Endothelial cell of umbilical vein (primary cell): Measurements from ENCODE around the gene RRP1B.

Experiments used
- CTCF ChIP-seq, 2 donors: IDR thresholded peaks; 1 replicate in 1 of 2; 2 replicates in 1 of 2; pipeline ENCODE4 v1.5.1; 2011; ENCODE audit warnings: low read length in 2 of 2, mild to moderate bottlenecking in 2 of 2, moderate library complexity in 2 of 2, control low read depth in 1 of 2, inconsistent platforms in 1 of 2, low read depth in 1 of 2; ENCODE audit not compliant: insufficient read depth in 1 of 2; ENCODE audit errors: extremely low read depth in 1 of 2
- EZH2 ChIP-seq: IDR thresholded peaks from 2 replicates; pipeline ENCODE4 v1.6.1; 2012; ENCODE audit warnings: borderline replicate concordance, low read depth, mild to moderate bottlenecking, moderate library complexity, low read length, inconsistent platforms; ENCODE audit not compliant: severe bottlenecking
- FOS ChIP-seq: IDR thresholded peaks from 2 replicates; pipeline ENCODE4 v1.6.1; 2011; ENCODE audit warnings: mild to moderate bottlenecking, low read length, moderate library complexity, borderline replicate concordance; ENCODE audit not compliant: insufficient read depth
- GATA2 ChIP-seq: IDR thresholded peaks from 2 replicates; pipeline ENCODE4 v1.7.0; 2011; ENCODE audit warnings: low read depth, mild to moderate bottlenecking, moderate library complexity, mixed read lengths, low read length; ENCODE audit not compliant: insufficient read length, insufficient read depth
- JUN ChIP-seq: IDR thresholded peaks from 2 replicates; pipeline ENCODE4 v1.6.1; 2011; ENCODE audit warnings: borderline replicate concordance, low read depth; ENCODE audit not compliant: insufficient read length, insufficient read depth
- MAX ChIP-seq: IDR thresholded peaks from 2 replicates; pipeline ENCODE4 v1.6.1; 2011; ENCODE audit not compliant: insufficient read depth, insufficient read length
- MYC ChIP-seq: IDR thresholded peaks from one replicate; pipeline ENCODE4 v1.6.1; 2011; ENCODE audit warnings: mild to moderate bottlenecking, low read depth, low read length
- POLR2A ChIP-seq: IDR thresholded peaks from 2 replicates; pipeline ENCODE4 v1.6.1; 2012; ENCODE audit warnings: low read depth, mild to moderate bottlenecking, control low read depth, low read length
- POLR2AphosphoS5 ChIP-seq: IDR thresholded peaks from 2 replicates; pipeline ENCODE4 v1.6.1; 2012; ENCODE audit warnings: low read depth, mild to moderate bottlenecking, control low read depth, low read length, moderate library complexity; ENCODE audit not compliant: insufficient read depth

GRCh38 chr21:43718872-43719747 lies 59.8 kb downstream of the RRP1B start, which contains the start of gene PDXK:
- no peak for TF ChIP-seq MAX
- TF ChIP-seq JUN = no peak
- no peak for TF ChIP-seq CTCF (IDR thresholded peaks at IDR 0.05; ENCODE audit: extremely low read depth in 1 of 2, insufficient read depth in 1 of 2, low read depth in 1 of 2, low read length in 2 of 2)
- peak; percentile 64 for TF ChIP-seq POLR2AphosphoS5
- TF ChIP-seq EZH2 = no peak
- peak; percentile 67 for TF ChIP-seq POLR2A
- no peak for TF ChIP-seq GATA2
- TF ChIP-seq FOS = peak; percentile 11
- no peak for TF ChIP-seq MYC
